MM.1S (cell line): ENCODE measurements around the gene SLC25A17.

Experiments used
- DNase-seq: peaks from one replicate; pipeline ENCODE4 v3.0.0-alpha.2; 2015
- H2AFZ ChIP-seq: fragments of 300-600 bp; sonication (generic); 2 replicates; pipeline ENCODE4 v1.6.0; 2016; ENCODE audit warnings: antibody characterized with exemption, low read length
- H3F3A ChIP-seq: fragments of 300-600 bp; sonication (generic); 2 replicates; pipeline ENCODE4 v1.6.1; 2016; ENCODE audit warnings: mild to moderate bottlenecking, antibody characterized with exemption, low read length, moderate library complexity, mixed read lengths; ENCODE audit not compliant: insufficient read depth
- H3K27ac ChIP-seq: fragments of 300-600 bp; sonication (generic); 2 replicates; pipeline ENCODE4 v1.5.1; 2016; ENCODE audit warnings: mild to moderate bottlenecking, low read length
- H3K27me3 ChIP-seq: fragments of 300-600 bp; sonication (generic); replicated peaks from 2 replicates; pipeline ENCODE4 v1.6.0; 2016; ENCODE audit warnings: low read length; ENCODE audit not compliant: insufficient read depth
- H3K36me3 ChIP-seq: fragments of 300-600 bp; sonication (generic); replicated peaks from 2 replicates; pipeline ENCODE4 v1.6.1; 2016; ENCODE audit warnings: mild to moderate bottlenecking, low read length, mixed read lengths; ENCODE audit not compliant: insufficient read depth
- H3K4me1 ChIP-seq: fragments of 300-600 bp; sonication (generic); 2 replicates; pipeline ENCODE4 v1.6.1; 2016; ENCODE audit warnings: low read length, mixed read lengths
- H3K4me2 ChIP-seq: fragments of 300-600 bp; sonication (generic); 2 replicates; pipeline ENCODE4 v1.6.0; 2016; ENCODE audit warnings: low read depth, low read length
- H3K4me3 ChIP-seq: fragments of 300-600 bp; sonication (generic); 2 replicates; pipeline ENCODE4 v1.5.1; 2016; ENCODE audit warnings: low read length, mixed read lengths
- H3K79me2 ChIP-seq: fragments of 300-600 bp; sonication (generic); 2 replicates; pipeline ENCODE4 v1.6.1; 2016; ENCODE audit warnings: mixed run types, low read length, mixed read lengths
- H3K9ac ChIP-seq: fragments of 300-600 bp; sonication (generic); 2 replicates; pipeline ENCODE4 v1.6.1; 2016; ENCODE audit warnings: low read length, mixed read lengths
- H3K9me2 ChIP-seq: fragments of 300-600 bp; sonication (generic); replicated peaks from 2 replicates; pipeline ENCODE4 v1.6.1; 2016; ENCODE audit warnings: mild to moderate bottlenecking, low read length, mixed read lengths; ENCODE audit not compliant: insufficient read depth
- H3K9me3 ChIP-seq: fragments of 300-600 bp; sonication (generic); replicated peaks from 2 replicates; pipeline ENCODE4 v1.6.1; 2016; ENCODE audit warnings: mild to moderate bottlenecking, low read length, mixed read lengths; ENCODE audit not compliant: insufficient read depth
- H4K20me1 ChIP-seq: fragments of 300-600 bp; sonication (generic); 2 replicates; pipeline ENCODE4 v1.6.1; 2016; ENCODE audit warnings: mild to moderate bottlenecking, low read length, moderate library complexity, mixed read lengths; ENCODE audit not compliant: insufficient read depth
- CTCF ChIP-seq: fragments of 300-600 bp; sonication (generic); IDR thresholded peaks from 2 replicates; pipeline ENCODE4 v1.5.1; 2016; ENCODE audit warnings: antibody characterized with exemption, low read length, mixed read lengths
- EZH2 ChIP-seq: fragments of 300-600 bp; sonication (generic); optimal IDR thresholded peaks from 2 replicates; pipeline ENCODE3; 2017; ENCODE audit warnings: low read depth, mild to moderate bottlenecking, antibody characterized with exemption, low read length, mixed read lengths
- EZH2phosphoT487 ChIP-seq: fragments of 300-600 bp; sonication (generic); IDR thresholded peaks from 2 replicates; pipeline ENCODE4 v1.6.1; 2018; ENCODE audit warnings: antibody characterized with exemption, low read length

SLC25A17 gene

GRCh38 chr22:40749829-40750228, 69.3 kb downstream of the SLC25A17 start:
- Histone ChIP-seq H3K9me3 (no peaks in the 10 kb centered on the region), H4K20me1 (no peaks in the 10 kb centered on the region), H3K4me1 (no peaks in the 10 kb centered on the region), H3F3A (no peaks in the 10 kb centered on the region), H3K36me3 (no peaks in the 10 kb centered on the region), H3K9ac (no peak overlapping the region), H3K27ac (no peak overlapping the region), H3K79me2 (no peaks in the 10 kb centered on the region), H3K4me2 (no peak overlapping the region), H3K27me3 (no peaks in the 10 kb centered on the region), H3K9me2 (no peaks in the 10 kb centered on the region), H2AFZ (no peak overlapping the region), H3K4me3 (no peak overlapping the region)
- no peak for DNase-seq
- TF ChIP-seq CTCF (no peak), EZH2 (no peak), EZH2phosphoT487 (no peak)

- H3K27me3 ChIP-seq = no peaks in the 10 kb centered on the region
- no peak overlapping the region for H3K4me2 ChIP-seq
- H3K4me1 ChIP-seq = no peaks in the 10 kb centered on the region
- H3K9me2 ChIP-seq = no peaks in the 10 kb centered on the region
- no peaks in the 10 kb centered on the region for H3K79me2 ChIP-seq
- no peaks in the 10 kb centered on the region for H4K20me1 ChIP-seq
- TF ChIP-seq EZH2 = no peak
- no peak for TF ChIP-seq EZH2phosphoT487
- no peak for TF ChIP-seq CTCF
- DNase-seq = no peak
- no peak overlapping the region for H3K9ac ChIP-seq
- H3K36me3 ChIP-seq = no peaks in the 10 kb centered on the region
- no peak overlapping the region for H3K27ac ChIP-seq
- no peaks in the 10 kb centered on the region for H3F3A ChIP-seq
- H3K9me3 ChIP-seq = no peaks in the 10 kb centered on the region
- H3K4me3 ChIP-seq = no peak overlapping the region
- H2AFZ ChIP-seq = no peak overlapping the region
These were observed 70.5 kb downstream of the SLC25A17 start for GRCh38 chr22:40748388-40749355.

- Histone ChIP-seq H2AFZ (no peak overlapping the region), H3K9me2 (no peaks in the 10 kb centered on the region), H3K9me3 (no peaks in the 10 kb centered on the region), H3K9ac (no peak overlapping the region), H3K4me1 (no peaks in the 10 kb centered on the region), H3K4me3 (no peak overlapping the region), H3K79me2 (no peaks in the 10 kb centered on the region), H3K27ac (no peak overlapping the region), H3F3A (no peaks in the 10 kb centered on the region), H3K36me3 (no peaks in the 10 kb centered on the region), H3K4me2 (no peak overlapping the region), H3K27me3 (no peaks in the 10 kb centered on the region), H4K20me1 (no peaks in the 10 kb centered on the region)
- TF ChIP-seq CTCF (no peak), EZH2 (no peak), EZH2phosphoT487 (no peak)
- no peak for DNase-seq
These were observed 71.8 kb downstream of the SLC25A17 start for GRCh38 chr22:40747361-40747760.
